Activated CD8-positive, alpha-beta T cell treated with anti-CD3 and anti-CD28 coated beads for 36 hours (primary cell): Measurements from ENCODE around the gene RSPO4. TPM values are rescaled to one million over a fixed set of nuclear protein-coding genes. Genes with fewer than 3 reads are reported as not detected.

ENCODE experiments used
- ATAC-seq: fragments of 200-7000 bp; cut with Tn5 transposase; one replicate; pipeline ENCODE4 v1.10.0; 2021; ENCODE audit warnings: mild to moderate bottlenecking, moderate library complexity
- CTCF ChIA-PET: fragments of 350-600 bp; sonication (Branson Sonifier 250); formaldehyde crosslinking; loops from one replicate; lab custom pipeline; 2021; ENCODE audit warnings: antibody characterized with exemption; lab: Charles Lee
- POLR2A ChIA-PET: fragments of 350-600 bp; sonication (Branson Sonifier 250); formaldehyde crosslinking; loops from one replicate; lab custom pipeline; 2021; ENCODE audit warnings: antibody characterized with exemption; lab: Charles Lee
- DNase-seq: peaks from one replicate; pipeline ENCODE4 v3.0.0-alpha.2; 2020
- H3K27ac Mint-ChIP-seq: one replicate; pipeline ENCODE4 v1.8.0; 2021; ENCODE audit warnings: mild to moderate bottlenecking, mixed read lengths
- H3K27me3 Mint-ChIP-seq: one replicate; pipeline ENCODE4 v1.8.0; 2021; ENCODE audit warnings: mixed read lengths
- H3K36me3 Mint-ChIP-seq: one replicate; pipeline ENCODE4 v1.8.0; 2021; ENCODE audit warnings: low read depth, mixed read lengths
- H3K4me1 Mint-ChIP-seq: one replicate; pipeline ENCODE4 v1.8.0; 2021; ENCODE audit warnings: low read depth, mixed read lengths
- H3K4me3 Mint-ChIP-seq: one replicate; pipeline ENCODE4 v1.8.0; 2021; ENCODE audit warnings: mild to moderate bottlenecking, moderate library complexity, mixed read lengths
- H3K9me3 Mint-ChIP-seq: one replicate; pipeline ENCODE4 v1.8.0; 2021; ENCODE audit warnings: mixed read lengths
- intact Hi-C: fragments of 100-400 bp; cut with micrococcal nuclease; formaldehyde crosslinking; loops from one replicate; pipeline ENCODE4 v1.10.0; 2022
- total RNA-seq, 2 experiments: library from RNA; stranded (reverse); gene quantifications; one replicate each; pipeline ENCODE4 v1.2.3, GENCODE V29; 2021
- TF ChIP-seq, protein P1 (sequence below): fragments of 200-600 bp; IDR thresholded peaks from one replicate; pipeline ENCODE4 v1.8.0; 2022; ENCODE audit warnings: antibody characterized with exemption, mild to moderate bottlenecking

The RSPO4 gene
- total RNA-seq, 2 experiments from 2014 or later, result not detected

- ATAC-seq (no peak), DNase-seq (no peak)
- no peak overlapping the region for H3K4me3 Mint-ChIP-seq
- POLR2A ChIA-PET, result interaction anchor here (1.5 kb wide), 1 partner anchor 16 kb away, joined by 4 read pairs; no protein-coding TSS in a partner anchor
- no peaks in the 10 kb centered on the region for H3K36me3 Mint-ChIP-seq
- intact Hi-C loops, result no loop called here
- H3K4me1 Mint-ChIP-seq, result no peaks in the 10 kb centered on the region
- CTCF ChIA-PET, result interaction anchor here (0.7 to 1.4 kb wide), 3 partner anchors 26 to 126 kb away, joined by 3 to 4 read pairs (median 4); no protein-coding TSS in a partner anchor
- TF ChIP-seq, protein P1, sequence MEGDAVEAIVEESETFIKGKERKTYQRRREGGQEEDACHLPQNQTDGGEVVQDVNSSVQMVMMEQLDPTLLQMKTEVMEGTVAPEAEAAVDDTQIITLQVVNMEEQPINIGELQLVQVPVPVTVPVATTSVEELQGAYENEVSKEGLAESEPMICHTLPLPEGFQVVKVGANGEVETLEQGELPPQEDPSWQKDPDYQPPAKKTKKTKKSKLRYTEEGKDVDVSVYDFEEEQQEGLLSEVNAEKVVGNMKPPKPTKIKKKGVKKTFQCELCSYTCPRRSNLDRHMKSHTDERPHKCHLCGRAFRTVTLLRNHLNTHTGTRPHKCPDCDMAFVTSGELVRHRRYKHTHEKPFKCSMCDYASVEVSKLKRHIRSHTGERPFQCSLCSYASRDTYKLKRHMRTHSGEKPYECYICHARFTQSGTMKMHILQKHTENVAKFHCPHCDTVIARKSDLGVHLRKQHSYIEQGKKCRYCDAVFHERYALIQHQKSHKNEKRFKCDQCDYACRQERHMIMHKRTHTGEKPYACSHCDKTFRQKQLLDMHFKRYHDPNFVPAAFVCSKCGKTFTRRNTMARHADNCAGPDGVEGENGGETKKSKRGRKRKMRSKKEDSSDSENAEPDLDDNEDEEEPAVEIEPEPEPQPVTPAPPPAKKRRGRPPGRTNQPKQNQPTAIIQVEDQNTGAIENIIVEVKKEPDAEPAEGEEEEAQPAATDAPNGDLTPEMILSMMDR, result no peak
- H3K27me3 Mint-ChIP-seq, result peaks cover 9% of the 10 kb centered on the region
- H3K9me3 Mint-ChIP-seq, result no peaks in the 10 kb centered on the region
- no peak overlapping the region for H3K27ac Mint-ChIP-seq
Observed at GRCh38 chr20:982754-983153, 19.4 kb downstream of the RSPO4 start.

DNA sequence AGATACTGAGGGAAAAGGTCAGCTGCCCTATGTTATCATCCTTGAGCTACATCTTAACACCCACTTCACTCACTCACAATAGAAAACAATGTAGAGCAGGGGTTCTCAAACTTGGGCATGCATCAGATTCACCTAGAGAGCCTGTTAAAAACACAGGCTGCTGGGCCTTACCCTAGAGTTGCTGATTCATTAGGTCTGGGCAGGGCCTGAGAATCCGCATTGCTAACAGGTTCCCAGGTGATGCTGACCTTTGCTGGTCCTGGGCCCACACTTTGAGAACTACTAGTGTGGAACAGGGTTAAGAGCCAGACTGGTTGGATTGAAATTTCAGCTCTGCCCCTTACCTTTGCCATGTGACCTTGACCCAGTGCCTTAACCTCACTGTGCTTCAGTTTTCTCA is 25.1 kb downstream of the RSPO4 start:
- Mint-ChIP-seq H3K4me1 (peaks cover 2% of the 10 kb centered on the region), H3K27ac (no peak overlapping the region), H3K36me3 (no peaks in the 10 kb centered on the region), H3K4me3 (no peak overlapping the region), H3K27me3 (peaks cover 3% of the 10 kb centered on the region), H3K9me3 (no peaks in the 10 kb centered on the region)
- TF ChIP-seq, protein P1, result no peak
- ChIA-PET POLR2A (no interaction called here), CTCF (interaction anchor here (1.1 to 1.6 kb wide), 2 partner anchors 132 to 162 kb away, joined by 3 to 4 read pairs; no protein-coding TSS in a partner anchor)
- DNase-seq, result no peak
- no peak for ATAC-seq
- intact Hi-C loops, result no loop called here

DNA sequence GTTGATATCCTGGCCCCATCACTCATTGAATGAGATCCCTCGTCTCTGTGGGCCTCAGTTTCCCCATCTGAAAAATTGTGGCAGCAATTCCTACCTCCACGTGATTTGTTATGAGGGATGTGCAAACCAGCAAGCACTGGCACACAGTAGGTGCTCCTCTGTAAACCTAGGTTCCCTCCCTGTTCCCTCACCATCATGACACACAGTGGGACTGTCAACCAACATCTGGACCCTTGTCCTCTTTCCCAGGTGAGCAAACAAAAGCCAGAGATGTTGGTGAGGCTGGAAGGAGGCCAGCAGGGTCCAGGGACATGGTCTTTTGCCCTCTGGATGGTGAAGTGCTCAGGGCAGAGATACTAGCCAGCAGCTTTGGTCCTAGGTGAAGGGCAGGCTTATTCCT is 26.1 kb downstream of the RSPO4 start:
- ChIA-PET CTCF (interaction anchor here (0.7 to 6.7 kb wide), 4 partner anchors 19 to 287 kb away, joined by 3 to 57 read pairs (median 4); no protein-coding TSS in a partner anchor), POLR2A (interaction anchor here (0.8 kb wide), 1 partner anchor 10 kb away, joined by 3 read pairs; no protein-coding TSS in a partner anchor)
- no peak for ATAC-seq
- H3K4me1 Mint-ChIP-seq, result peaks cover 2% of the 10 kb centered on the region
- no peak overlapping the region for H3K27ac Mint-ChIP-seq
- intact Hi-C loops, result no loop called here
- no peak for DNase-seq
- H3K9me3 Mint-ChIP-seq, result no peaks in the 10 kb centered on the region
- H3K27me3 Mint-ChIP-seq, result peaks cover 3% of the 10 kb centered on the region
- TF ChIP-seq, protein P1, result no peak
- no peak overlapping the region for H3K4me3 Mint-ChIP-seq
- no peaks in the 10 kb centered on the region for H3K36me3 Mint-ChIP-seq

DNA sequence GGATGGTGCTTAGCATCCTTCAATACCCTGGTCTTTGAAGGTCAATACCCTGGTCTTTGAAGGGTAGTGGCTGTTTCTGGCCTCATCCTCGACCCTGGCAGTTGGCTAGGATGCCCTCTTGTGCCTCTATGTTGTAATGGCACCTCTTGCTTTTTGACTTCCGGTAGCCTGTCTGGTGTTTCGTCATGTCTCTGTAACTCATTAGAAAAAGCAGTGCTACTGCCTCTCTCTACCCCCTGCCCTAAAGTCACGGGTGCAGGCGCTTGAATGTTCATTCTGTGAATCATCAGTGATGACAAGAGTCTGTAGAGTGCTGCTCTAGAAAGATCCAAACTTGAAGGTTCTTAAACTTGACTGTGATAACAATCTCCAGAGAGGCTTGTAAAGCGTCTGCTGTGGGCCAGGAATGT is 28.3 kb downstream of the RSPO4 start:
- H3K9me3 Mint-ChIP-seq, result no peaks in the 10 kb centered on the region
- peaks cover 3% of the 10 kb centered on the region for H3K27me3 Mint-ChIP-seq
- DNase-seq (peak; percentile 61), ATAC-seq (peak; percentile 96)
- H3K27ac Mint-ChIP-seq, result peak overlapping the region; percentile 33
- TF ChIP-seq, protein P1, result peak; percentile 58
- ChIA-PET POLR2A (no interaction called here), CTCF (interaction anchor here (0.7 to 6.7 kb wide), 7 partner anchors 17 to 239 kb away, joined by 3 to 57 read pairs (median 7); no protein-coding TSS in a partner anchor)
- no peak overlapping the region for H3K4me3 Mint-ChIP-seq
- peaks cover 2% of the 10 kb centered on the region for H3K4me1 Mint-ChIP-seq
- intact Hi-C loops, result no loop called here
- no peaks in the 10 kb centered on the region for H3K36me3 Mint-ChIP-seq

DNA sequence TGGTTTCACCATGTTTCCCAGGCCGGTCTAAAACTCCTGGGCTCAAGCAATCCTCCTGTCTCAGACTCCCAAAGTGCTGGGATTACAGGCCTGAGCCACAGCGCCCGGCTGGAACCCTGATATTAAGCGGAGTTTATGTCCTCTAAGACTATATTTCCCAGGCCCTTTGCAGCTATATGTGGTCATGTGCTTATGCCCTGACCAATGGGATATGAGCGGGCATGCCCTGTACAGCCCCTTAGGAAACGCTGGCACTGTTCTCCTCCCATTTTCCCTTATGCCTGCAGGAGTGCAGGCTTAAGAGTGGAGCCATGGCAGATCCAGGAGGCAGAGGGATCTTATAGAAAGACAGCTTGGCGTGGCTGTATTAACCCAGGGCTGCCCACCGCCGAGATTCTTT is 29.9 kb downstream of the RSPO4 start:
- Mint-ChIP-seq H3K9me3 (no peaks in the 10 kb centered on the region), H3K4me3 (no peak overlapping the region), H3K27ac (no peak overlapping the region), H3K4me1 (peaks cover 2% of the 10 kb centered on the region), H3K27me3 (peaks cover 3% of the 10 kb centered on the region), H3K36me3 (no peaks in the 10 kb centered on the region)
- ATAC-seq, result no peak
- ChIA-PET CTCF (interaction anchor here (1.0 to 6.7 kb wide), 4 partner anchors 15 to 156 kb away, joined by 3 to 57 read pairs (median 5); no protein-coding TSS in a partner anchor), POLR2A (interaction anchor here (1.4 kb wide), 1 partner anchor 11 kb away, joined by 3 read pairs; no protein-coding TSS in a partner anchor)
- no peak for DNase-seq
- TF ChIP-seq, protein P1, result no peak
- intact Hi-C loops, result no loop called here
